Measurements from ENCODE around the gene RNF220. TPM values are rescaled to one million over a fixed set of nuclear protein-coding genes. Genes with fewer than 3 reads are reported as not detected.

RNF220 gene
- total RNA-seq, 1 donor from 2014 or later: 47.1 TPM

- H3K4me2 ChIP-seq (ENCODE audit: low read length): peak overlapping the region; percentile 98
- FAIRE-seq (no peak), DNase-seq (ENCODE audit: low read depth) (peak; percentile 76)
- peaks cover 34% of the 10 kb centered on the region for H3K79me2 ChIP-seq (ENCODE audit: insufficient read depth, low read length)
- peak overlapping the region; percentile 70 for H3K4me3 ChIP-seq (ENCODE audit: insufficient read depth, low read depth, low read length)
- no peaks in the 10 kb centered on the region for H3K9me3 ChIP-seq (ENCODE audit: insufficient read depth, low read depth, low read length)
- peak overlapping the region; percentile 97 for H3K27ac Mint-ChIP-seq (ENCODE audit: unreplicated experiment)
- peak overlapping the region; percentile 91 for H3K9ac ChIP-seq (ENCODE audit: low read length)
- H3K36me3 ChIP-seq (ENCODE audit: insufficient read depth, low read length): peaks cover 6% of the 10 kb centered on the region
- H3K4me1 ChIP-seq (ENCODE audit: insufficient read depth, low read length): peaks cover 27% of the 10 kb centered on the region
- peaks cover 10% of the 10 kb centered on the region for H3K36me3 Mint-ChIP-seq (ENCODE audit: low read depth, unreplicated experiment)
- peak overlapping the region; percentile 88 for H3K27ac ChIP-seq (ENCODE audit: low read depth, low read length)
- no peaks in the 10 kb centered on the region for H3K9me3 Mint-ChIP-seq (ENCODE audit: unreplicated experiment)
- H3K4me1 Mint-ChIP-seq (ENCODE audit: low read depth, unreplicated experiment): peaks cover 5% of the 10 kb centered on the region
- H3K27me3 ChIP-seq (ENCODE audit: insufficient read depth, low read length): no peaks in the 10 kb centered on the region
- H4K20me1 ChIP-seq (ENCODE audit: insufficient read depth, low read length): peaks cover 14% of the 10 kb centered on the region
- peak overlapping the region; percentile 94 for H2AFZ ChIP-seq (ENCODE audit: low read depth, low read length)
- peak overlapping the region; percentile 89 for H3K4me3 Mint-ChIP-seq (ENCODE audit: unreplicated experiment)
- no peaks in the 10 kb centered on the region for H3K27me3 Mint-ChIP-seq (ENCODE audit: low read depth, unreplicated experiment)
- TF ChIP-seq CTCF (IDR thresholded peaks at IDR 0.05; ENCODE audit: insufficient read depth, low read depth, low read length) (no peak), EZH2 (IDR thresholded peaks at IDR 0.05; ENCODE audit: insufficient read depth, low read length) (no peak)
These were observed 226.8 kb downstream of the RNF220 start for GRCh38 chr1:44631647-44632539.

GRCh38 chr1:44632598-44632997 is 227.5 kb downstream of the RNF220 start:
- no peaks in the 10 kb centered on the region for H3K9me3 Mint-ChIP-seq (ENCODE audit: unreplicated experiment)
- peaks cover 12% of the 10 kb centered on the region for H3K36me3 Mint-ChIP-seq (ENCODE audit: low read depth, unreplicated experiment)
- H3K27ac ChIP-seq (ENCODE audit: low read depth, low read length): peak overlapping the region; percentile 62
- H3K4me1 ChIP-seq (ENCODE audit: insufficient read depth, low read length): peaks cover 27% of the 10 kb centered on the region
- TF ChIP-seq CTCF (IDR thresholded peaks at IDR 0.05; ENCODE audit: insufficient read depth, low read depth, low read length): no peak
- no peak for TF ChIP-seq EZH2 (IDR thresholded peaks at IDR 0.05; ENCODE audit: insufficient read depth, low read length)
- no peak for FAIRE-seq
- peak overlapping the region; percentile 97 for H3K27ac Mint-ChIP-seq (ENCODE audit: unreplicated experiment)
- peak overlapping the region; percentile 89 for H3K4me3 Mint-ChIP-seq (ENCODE audit: unreplicated experiment)
- H4K20me1 ChIP-seq (ENCODE audit: insufficient read depth, low read length): peaks cover 19% of the 10 kb centered on the region
- H3K79me2 ChIP-seq (ENCODE audit: insufficient read depth, low read length): peaks cover 34% of the 10 kb centered on the region
- peak overlapping the region; percentile 59 for H2AFZ ChIP-seq (ENCODE audit: low read depth, low read length)
- H3K4me1 Mint-ChIP-seq (ENCODE audit: low read depth, unreplicated experiment): peaks cover 5% of the 10 kb centered on the region
- H3K27me3 ChIP-seq (ENCODE audit: insufficient read depth, low read length): no peaks in the 10 kb centered on the region
- peak overlapping the region; percentile 91 for H3K9ac ChIP-seq (ENCODE audit: low read length)
- peak overlapping the region; percentile 70 for H3K4me3 ChIP-seq (ENCODE audit: insufficient read depth, low read depth, low read length)
- H3K36me3 ChIP-seq (ENCODE audit: insufficient read depth, low read length): peaks cover 9% of the 10 kb centered on the region
- peak overlapping the region; percentile 98 for H3K4me2 ChIP-seq (ENCODE audit: low read length)
- no peaks in the 10 kb centered on the region for H3K27me3 Mint-ChIP-seq (ENCODE audit: low read depth, unreplicated experiment)
- H3K9me3 ChIP-seq (ENCODE audit: insufficient read depth, low read depth, low read length): no peaks in the 10 kb centered on the region
- DNase-seq (ENCODE audit: low read depth): no peak

All from astrocyte (in vitro differentiated cells and primary cell).